CD4-positive, alpha-beta T cell treated with Interleukin-4 for 1 hour (primary cell): ENCODE measurements around the gene CYP27B1.
A peak's percentile ranks its signal among the peaks of the same experiment; 100 is the strongest.
"Not testable (repeated sequence)": the region's sequence is repeated elsewhere in the genome, so short reads cannot be mapped to it uniquely, and the experiment has no call there.

Experiments
- DNase-seq, 2 donors: peaks; one replicate each; pipeline ENCODE4 v3.0.0-alpha.2; 2020 to 2022

CYP27B1 gene

DNA sequence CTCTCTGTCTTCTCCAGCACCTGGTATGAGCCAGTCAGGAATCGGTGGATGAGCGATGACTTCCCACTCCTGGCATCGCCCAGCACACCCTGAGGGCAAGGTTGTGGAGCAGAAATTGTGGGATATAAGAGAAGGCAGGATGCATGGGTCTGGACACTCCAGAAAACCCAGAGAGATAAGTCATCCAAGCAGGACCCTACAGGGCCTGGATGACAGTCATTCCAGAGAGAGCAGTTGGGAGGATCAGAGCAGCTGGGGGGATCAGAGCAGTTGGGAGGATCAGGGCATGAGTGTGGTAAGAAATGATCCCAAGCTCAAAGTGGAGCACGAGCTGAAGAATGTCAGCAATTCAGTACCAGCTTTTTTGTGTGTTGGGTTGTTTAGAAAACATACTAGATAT is 32.3 kb downstream of the CYP27B1 start:
- DNase-seq = no peak

- no peak for DNase-seq
These were observed 33.0 kb downstream of the CYP27B1 start for GRCh38 chr12:57733928-57734327.

GRCh38 chr12:57732726-57733593 is 33.9 kb downstream of the CYP27B1 start:
- no peak for DNase-seq

DNA sequence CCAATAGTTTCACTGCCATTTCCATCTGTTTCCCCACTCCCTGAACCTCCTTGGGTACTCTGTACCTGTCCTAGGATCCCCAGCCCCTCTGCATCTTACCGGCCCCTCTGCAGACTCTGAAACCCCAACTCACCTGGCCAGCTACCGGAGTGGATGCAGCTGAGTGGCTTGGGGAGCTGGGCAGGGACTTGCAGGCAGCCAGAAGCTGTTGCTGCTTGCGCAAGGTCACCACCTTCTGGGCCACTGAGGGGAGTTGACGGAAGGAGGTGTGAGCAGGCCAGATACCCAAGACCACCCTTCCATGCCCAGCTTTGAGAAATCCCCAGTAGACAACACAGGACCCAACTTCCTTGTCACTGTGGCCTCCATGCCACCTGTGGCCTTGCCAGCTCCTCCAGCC is 34.6 kb downstream of the CYP27B1 start:
- DNase-seq = no peak

DNA sequence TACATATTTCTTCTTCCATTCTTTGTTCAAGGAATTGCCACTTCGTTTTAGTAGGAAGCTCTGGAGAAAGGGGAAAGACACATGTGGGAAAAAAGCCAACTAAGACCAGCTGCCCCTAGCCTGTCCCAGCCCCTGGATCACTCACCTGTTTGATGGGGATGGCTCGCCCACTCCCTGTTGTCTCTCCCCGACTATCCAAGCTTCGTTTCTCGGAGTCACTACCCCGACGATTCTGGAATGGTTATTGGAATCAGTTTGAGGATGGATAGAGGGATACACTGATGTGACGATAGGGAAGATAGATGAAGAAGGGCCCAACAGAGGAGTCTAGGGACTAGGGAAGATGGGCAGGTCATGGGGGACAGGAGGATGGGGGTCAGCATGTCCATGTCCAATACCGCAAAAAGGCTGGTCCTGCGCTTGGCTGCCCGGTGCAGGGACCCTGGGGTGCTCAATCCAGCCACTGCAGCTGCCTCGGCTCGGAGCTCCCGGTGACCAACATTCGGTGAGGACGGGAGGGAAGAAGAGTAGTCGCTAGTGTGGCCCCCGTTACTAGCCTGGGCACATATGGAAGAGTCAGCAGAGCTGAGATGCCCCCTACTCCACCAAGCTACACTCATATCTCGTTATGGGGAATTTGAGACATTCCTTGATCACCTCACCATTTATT is 35.3 kb downstream of the CYP27B1 start:
- no peak for DNase-seq

GRCh38 chr12:57730336-57731067 is 36.4 kb downstream of the CYP27B1 start:
- DNase-seq = no peak

DNA sequence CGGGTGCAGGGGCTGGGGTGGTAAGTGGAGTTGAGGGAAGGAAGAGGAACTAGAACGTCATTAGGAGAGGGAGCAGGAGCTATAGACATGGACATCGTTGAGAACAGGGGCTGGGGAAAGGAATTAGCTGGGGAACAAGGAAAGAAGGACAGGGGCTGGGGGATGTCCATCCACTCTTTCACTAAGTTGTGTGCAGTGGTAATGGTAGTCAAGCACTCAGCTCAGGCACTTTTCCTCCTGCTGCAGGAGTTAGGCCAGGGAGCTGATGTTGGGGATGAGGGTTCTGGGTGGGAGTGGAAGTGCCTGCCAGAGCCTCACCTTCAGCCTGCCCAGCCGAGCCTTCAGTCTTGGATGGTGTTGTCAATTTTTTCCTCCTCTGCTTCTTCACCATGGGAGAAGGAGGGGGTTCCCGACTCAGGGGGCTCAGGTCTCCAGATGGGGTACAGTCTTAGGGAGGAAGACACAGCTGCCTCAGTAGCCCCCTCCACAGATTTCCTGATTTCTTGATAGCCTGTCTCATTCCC is 37.5 kb downstream of the CYP27B1 start:
- DNase-seq = no peak

- DNase-seq = no peak
These were observed 39.0 kb downstream of the CYP27B1 start for GRCh38 chr12:57727758-57728395.

- DNase-seq = no peak
These were observed 39.8 kb downstream of the CYP27B1 start for GRCh38 chr12:57726884-57727757.

DNA sequence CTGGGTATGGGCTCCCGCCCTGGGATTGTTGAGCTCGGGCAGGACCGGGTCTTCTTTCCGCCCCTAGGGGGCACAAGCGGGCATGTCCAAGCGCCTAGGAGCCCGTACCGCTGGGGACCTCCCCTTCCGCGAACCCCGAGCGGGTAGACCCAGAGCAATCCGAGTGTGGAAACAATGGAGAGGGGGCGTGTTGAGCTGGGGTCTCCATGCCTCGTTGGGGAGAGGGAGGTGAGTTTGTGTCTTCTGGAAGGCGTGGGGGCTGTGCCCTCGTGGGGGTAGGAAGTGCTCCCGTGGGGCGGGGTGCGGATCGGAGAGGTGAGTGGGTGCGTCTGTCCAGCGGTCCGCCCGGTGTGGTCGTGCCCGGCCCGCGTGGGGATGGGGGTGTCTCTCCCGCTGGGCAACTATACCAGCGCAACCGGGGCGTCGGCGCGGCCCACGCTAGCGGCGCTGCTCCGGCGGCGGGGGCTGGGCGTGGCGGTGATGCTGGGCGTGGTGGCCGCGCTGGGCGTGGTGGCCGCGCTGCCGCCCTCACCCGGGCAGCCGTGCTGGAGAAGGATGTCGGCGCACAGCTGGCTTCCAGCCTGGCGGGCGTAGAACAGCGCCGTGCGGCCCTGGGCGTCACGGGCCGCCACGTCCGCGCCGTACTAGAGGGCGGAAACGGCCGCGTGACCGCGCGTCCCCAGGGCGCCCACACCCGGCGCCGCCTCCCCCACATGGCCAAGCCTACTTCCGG is 40.6 kb downstream of the CYP27B1 start:
- peak in 1 of 2 donors; percentile 42 for DNase-seq

GRCh38 chr12:57725851-57726150 is 41.1 kb downstream of the CYP27B1 start:
- no peak for DNase-seq

GRCh38 chr12:57724936-57725740 is 41.7 kb downstream of the CYP27B1 start:
- no peak for DNase-seq

- DNase-seq = no peak
These were observed 42.6 kb downstream of the CYP27B1 start for GRCh38 chr12:57724003-57724935.

- DNase-seq = no peak
These were observed 43.3 kb downstream of the CYP27B1 start for GRCh38 chr12:57723630-57723962.

DNA sequence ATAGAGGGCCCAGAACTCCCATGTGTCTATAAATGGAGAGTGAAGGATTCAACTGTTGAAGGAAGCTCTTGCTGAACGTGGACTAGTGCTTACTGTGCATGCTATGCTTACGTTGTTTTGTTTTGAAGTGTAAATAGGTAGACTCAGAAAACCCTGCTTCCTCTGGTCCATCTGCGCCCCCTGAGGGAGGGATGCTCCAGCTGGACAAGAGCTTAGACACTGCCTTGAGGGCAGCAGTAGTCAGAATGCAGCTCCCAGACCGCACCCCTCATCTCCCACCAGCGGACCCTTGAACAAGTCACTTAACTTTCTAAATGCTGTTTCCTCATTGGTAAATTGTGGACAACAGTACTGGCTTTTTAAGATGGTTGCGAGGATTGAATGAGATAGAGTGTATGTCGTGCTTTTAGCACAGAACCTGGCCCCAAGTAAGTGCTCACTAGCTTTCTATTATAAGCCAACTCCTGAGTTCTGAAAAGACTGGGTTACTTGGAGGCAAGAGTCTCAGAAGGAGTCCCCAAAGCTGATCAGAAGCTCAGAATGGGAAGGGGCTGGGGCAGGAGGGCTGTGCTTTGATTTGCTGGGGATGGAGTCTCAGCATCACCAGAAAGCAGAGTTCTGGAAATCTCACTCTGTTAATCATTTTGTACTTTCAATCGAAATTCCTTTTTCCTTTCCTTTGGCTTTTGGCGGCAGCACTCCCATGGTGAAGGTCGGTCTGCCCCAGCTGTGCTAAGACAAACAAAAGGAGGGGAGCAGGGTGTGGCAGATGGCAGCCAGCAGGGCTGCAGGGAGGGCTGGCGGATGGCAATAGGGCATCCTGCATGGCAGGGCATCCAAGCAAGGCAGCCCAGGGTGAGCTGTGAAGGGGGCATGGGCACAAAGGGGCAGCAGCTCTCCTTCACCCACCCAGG is 43.9 kb downstream of the CYP27B1 start:
- no peak for DNase-seq

DNA sequence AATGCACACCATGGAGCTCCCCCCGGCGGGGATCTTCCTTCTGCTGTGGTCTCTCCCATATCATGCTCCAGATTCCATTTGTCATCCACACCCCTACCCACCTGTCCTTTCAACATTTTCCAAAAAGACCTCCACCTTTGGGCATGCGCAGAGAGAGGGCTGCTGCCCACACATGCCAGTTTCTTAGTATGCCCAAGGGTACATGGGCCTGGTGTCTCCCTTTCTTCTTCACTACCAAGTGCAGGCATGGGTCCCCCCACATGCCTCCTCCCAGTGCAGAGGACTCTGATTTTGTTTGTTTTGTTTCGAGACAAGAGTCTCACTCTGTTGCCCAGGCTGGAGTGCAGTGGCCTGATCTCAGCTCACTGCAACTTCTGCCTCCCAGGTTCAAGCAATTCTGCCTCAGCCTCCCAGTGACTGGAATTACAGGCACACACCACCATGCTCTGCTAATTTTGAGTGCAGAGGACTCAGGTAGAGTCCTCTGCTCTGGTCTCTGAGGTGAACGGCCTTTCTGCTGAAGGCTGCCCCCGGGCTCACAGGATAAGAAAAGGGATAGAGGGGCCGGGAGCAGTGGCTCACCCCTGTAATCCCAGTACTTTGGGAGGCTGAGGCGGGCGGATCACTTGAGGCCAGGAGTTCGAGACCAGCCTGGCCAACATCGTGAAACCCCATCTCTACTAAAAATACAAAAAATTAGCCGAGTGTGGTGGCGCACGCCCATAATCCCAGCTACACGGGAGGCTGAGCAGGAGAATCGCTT is 44.9 kb downstream of the CYP27B1 start:
- not testable (repeated sequence) for DNase-seq
